Keratinocyte (primary cell): ENCODE results near the gene VPREB1.

Source experiments
- EZH2 ChIP-seq: IDR thresholded peaks from one replicate; pipeline ENCODE4 v1.6.1; 2012; ENCODE audit warnings: inconsistent platforms, mild to moderate bottlenecking, low read length, moderate library complexity
- TF ChIP-seq, protein P1 (sequence below), 3 experiments: IDR thresholded peaks in 1 of 3; conservative IDR thresholded peaks in 1 of 3; optimal IDR thresholded peaks in 1 of 3; 2 replicates in 2 of 3; 3 replicates in 1 of 3; pipeline versions ENCODE3 to v1.5.1; 2011; ENCODE audit warnings: low read length in 3 of 3, mild to moderate bottlenecking in 3 of 3, moderate library complexity in 2 of 3, control low read depth in 1 of 3, inconsistent platforms in 1 of 3; ENCODE audit not compliant: insufficient read depth in 2 of 3; ENCODE audit errors: extremely low read depth in 1 of 3

DNA sequence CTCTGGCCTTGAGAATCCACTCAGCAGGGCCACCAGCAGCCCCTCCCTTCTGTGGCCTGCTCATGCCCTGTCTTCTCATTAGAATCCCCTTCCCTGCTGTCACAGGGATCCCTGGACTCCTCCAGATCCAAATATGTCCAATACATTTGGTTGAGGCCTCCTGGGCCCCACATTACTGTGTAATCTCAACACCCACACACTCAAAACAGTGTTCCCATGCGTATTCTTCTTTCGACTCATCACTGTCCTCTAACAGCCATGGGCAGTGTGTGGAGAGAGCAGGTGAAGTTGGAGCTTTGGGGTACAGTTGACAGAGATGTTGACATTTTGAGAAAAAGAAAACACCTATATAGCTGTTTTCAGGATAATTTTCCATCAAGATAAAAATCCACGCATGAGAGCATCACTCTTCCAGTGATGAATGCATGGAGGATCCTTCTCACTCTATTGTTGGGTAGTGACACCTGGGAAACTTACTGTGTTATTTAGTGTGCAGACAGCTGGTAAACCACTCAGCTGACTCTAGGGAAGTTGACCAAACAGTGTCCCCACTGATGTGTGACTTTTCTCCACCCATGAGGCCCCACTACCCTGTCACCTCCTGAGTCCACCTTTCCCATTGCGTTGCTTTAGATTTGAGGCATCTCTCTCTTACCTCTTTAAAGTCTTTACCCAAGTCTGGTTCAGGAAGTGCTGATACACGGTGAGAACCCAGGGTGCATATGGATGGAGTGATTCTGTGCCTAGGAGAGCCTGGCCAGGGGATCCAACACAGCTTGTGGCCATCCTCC is 28.7 kb upstream of the VPREB1 start:
- no peak for TF ChIP-seq EZH2
- TF ChIP-seq, protein P1, sequence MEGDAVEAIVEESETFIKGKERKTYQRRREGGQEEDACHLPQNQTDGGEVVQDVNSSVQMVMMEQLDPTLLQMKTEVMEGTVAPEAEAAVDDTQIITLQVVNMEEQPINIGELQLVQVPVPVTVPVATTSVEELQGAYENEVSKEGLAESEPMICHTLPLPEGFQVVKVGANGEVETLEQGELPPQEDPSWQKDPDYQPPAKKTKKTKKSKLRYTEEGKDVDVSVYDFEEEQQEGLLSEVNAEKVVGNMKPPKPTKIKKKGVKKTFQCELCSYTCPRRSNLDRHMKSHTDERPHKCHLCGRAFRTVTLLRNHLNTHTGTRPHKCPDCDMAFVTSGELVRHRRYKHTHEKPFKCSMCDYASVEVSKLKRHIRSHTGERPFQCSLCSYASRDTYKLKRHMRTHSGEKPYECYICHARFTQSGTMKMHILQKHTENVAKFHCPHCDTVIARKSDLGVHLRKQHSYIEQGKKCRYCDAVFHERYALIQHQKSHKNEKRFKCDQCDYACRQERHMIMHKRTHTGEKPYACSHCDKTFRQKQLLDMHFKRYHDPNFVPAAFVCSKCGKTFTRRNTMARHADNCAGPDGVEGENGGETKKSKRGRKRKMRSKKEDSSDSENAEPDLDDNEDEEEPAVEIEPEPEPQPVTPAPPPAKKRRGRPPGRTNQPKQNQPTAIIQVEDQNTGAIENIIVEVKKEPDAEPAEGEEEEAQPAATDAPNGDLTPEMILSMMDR (optimal IDR thresholded peaks at IDR 0.05 in 1 of 3, IDR thresholded peaks at IDR 0.05 in 1 of 3, conservative IDR thresholded peaks at IDR 0.05 in 1 of 3; ENCODE audit: extremely low read depth in 1 of 3, insufficient read depth in 2 of 3, low read length in 3 of 3), result no peak
